Mononuclear cell (primary cell): ENCODE measurements around the gene TTN. TPM values are rescaled to one million over a fixed set of nuclear protein-coding genes. Genes with fewer than 3 reads are reported as not detected.

Experiments
- H3K27me3 ChIP-seq: 2 replicates; pipeline ENCODE4 v1.6.0; 2011; ENCODE audit warnings: low read length, control low read depth; ENCODE audit not compliant: insufficient read depth
- H3K4me1 ChIP-seq: 2 replicates; pipeline ENCODE4 v1.5.1; 2011; ENCODE audit warnings: mild to moderate bottlenecking, low read length, control low read depth; ENCODE audit not compliant: insufficient read depth
- H3K4me3 ChIP-seq: 2 replicates; pipeline ENCODE4 v1.5.1; 2011; ENCODE audit warnings: mild to moderate bottlenecking, low read length, moderate library complexity
- H3K9me3 ChIP-seq: 2 replicates; pipeline ENCODE4 v1.5.1; 2011; ENCODE audit warnings: low read depth, mild to moderate bottlenecking, control low read depth, low read length
- total RNA-seq: library from RNA; depleted of rRNA; stranded (reverse); fragments of >200 nt; gene quantifications from one replicate; pipeline ENCODE4 v1.2.3, GENCODE V29; 2012

TTN gene
- total RNA-seq, 1 donor, result 47.6 TPM

DNA sequence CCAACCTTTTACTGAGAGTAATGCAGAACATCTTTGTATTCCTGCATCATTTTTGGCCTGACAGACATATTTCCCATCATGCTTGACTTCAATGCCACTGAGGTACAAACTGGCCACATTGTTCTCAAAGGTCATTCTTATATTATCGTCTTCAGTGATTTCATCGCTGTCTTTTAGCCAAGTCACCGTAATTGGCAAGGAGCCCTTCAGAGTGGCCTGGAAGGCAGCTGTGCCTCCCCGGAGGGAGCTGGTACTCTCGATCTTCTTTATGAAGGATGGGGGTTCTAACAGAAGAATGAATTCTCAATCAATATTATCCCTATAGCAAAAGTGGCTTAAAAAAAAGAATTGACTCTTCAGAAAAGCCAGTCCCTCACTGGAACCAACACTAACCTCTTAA is 75.9 kb downstream of the TTN start:
- H3K4me3 ChIP-seq, result no peak overlapping the region
- H3K27me3 ChIP-seq, result no peaks in the 10 kb centered on the region
- H3K4me1 ChIP-seq, result no peaks in the 10 kb centered on the region
- H3K9me3 ChIP-seq, result no peaks in the 10 kb centered on the region

DNA sequence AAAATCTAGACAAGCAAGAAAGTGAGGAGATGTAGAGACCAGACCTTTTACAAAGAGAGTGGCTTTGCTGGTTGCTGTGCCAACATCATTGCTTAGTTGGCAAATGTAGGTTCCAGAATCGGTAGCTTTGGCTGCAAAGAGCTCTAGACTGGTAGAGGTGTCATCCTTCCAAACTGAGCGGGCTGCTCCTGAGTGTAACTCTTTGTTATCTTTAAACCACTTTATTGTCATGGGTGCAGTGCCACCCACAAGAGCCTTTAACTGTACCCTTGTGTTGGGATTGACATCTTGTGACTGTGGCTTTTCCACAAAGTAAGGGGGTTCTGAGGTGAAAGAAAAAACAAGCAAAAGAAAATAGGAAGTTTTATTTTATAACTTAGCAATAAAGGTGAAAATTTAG is 77.2 kb downstream of the TTN start:
- H3K27me3 ChIP-seq, result no peaks in the 10 kb centered on the region
- no peak overlapping the region for H3K4me3 ChIP-seq
- H3K9me3 ChIP-seq, result no peaks in the 10 kb centered on the region
- H3K4me1 ChIP-seq, result no peaks in the 10 kb centered on the region

DNA sequence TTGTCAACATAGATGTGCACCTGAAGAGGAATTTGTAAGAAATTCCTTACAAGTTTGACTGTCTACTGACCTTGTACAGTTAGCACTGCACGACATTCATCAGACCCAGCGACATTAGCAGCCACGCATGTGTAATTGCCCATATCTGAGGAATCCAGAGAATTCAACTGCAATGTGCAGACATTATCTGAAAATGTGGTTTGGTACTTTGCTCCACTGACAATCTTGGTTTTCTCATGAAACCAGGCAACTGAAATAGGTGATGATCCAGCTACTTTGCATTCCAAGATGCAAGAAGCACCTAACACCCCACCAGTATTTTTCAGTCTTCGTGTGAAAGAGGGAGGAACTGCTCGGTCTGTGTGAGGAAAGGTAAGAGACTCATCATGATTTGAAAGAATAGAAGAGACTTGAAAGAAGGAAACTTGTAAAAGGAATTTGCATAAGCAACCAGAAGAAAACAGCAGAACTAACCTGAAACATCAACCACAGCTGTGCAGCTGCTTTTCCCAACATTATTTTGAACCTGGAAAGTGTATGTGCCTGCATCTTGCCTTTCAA is 83.4 kb downstream of the TTN start:
- no peak overlapping the region for H3K4me3 ChIP-seq
- no peaks in the 10 kb centered on the region for H3K4me1 ChIP-seq
- no peaks in the 10 kb centered on the region for H3K27me3 ChIP-seq
- no peaks in the 10 kb centered on the region for H3K9me3 ChIP-seq

DNA sequence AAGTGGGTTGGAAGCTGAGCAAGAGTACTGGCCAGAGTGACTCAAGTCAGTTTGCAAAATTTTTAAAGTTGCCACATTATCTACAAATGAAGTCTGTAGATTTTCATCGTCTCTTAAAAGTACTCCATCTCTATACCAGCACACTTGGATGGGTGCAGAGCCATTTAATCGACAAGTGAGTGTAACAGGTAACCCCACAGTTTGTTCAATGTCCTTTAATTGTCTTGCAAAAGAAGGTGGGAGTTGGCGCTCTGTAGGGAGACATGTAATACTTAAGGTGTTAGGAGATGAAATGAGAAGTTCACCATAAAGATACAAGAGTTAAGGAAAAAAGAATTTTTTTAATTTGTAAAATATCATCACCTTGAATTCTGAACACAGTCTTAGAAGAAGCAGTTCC is 84.9 kb downstream of the TTN start:
- Histone ChIP-seq H3K4me3 (no peak overlapping the region), H3K4me1 (no peaks in the 10 kb centered on the region), H3K9me3 (no peaks in the 10 kb centered on the region), H3K27me3 (no peaks in the 10 kb centered on the region)

DNA sequence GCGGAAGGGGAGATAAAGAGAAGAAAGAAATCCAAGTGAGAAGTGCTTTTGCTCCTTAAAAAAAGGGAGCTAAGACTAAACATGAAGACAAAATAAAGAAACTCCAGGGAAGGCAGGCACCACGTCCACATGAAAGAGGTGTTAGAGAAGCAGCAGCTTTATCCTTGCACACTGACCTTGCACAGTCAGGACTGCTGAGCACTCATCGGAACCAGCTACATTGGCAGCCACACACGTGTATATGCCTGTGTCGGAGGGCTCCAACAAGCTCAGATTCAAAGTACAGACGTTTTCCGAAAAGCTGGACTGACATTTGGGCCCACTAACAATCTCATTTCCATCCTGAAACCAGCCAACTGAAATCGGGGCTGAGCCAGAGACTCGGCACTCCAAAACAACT is 88.2 kb downstream of the TTN start:
- no peaks in the 10 kb centered on the region for H3K4me1 ChIP-seq
- H3K9me3 ChIP-seq, result no peaks in the 10 kb centered on the region
- no peak overlapping the region for H3K4me3 ChIP-seq

DNA sequence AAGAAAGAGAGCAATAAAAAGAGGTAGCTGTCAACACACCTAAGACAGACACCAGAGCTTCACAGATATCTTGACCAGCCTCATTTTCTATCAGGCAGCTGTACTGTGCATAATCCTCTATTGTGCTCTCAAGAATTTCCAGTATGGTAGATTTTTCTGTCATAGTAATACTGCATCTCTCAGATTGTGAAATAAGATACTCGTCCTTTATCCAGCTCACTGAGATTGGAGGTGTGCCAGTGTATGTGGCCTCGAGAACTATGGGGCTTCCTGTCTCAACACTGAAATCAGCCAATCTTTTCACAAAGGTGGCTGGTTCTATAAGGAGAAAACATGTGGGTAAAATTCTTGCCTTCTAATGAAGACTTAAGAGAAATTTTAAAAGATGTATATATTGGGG is 88.9 kb downstream of the TTN start:
- no peaks in the 10 kb centered on the region for H3K9me3 ChIP-seq
- H3K4me3 ChIP-seq, result no peak overlapping the region
- no peaks in the 10 kb centered on the region for H3K27me3 ChIP-seq
- no peaks in the 10 kb centered on the region for H3K4me1 ChIP-seq

More for the DNA sequence above, 88.2 kb downstream of the TTN start:
- no peaks in the 10 kb centered on the region for H3K27me3 ChIP-seq

DNA sequence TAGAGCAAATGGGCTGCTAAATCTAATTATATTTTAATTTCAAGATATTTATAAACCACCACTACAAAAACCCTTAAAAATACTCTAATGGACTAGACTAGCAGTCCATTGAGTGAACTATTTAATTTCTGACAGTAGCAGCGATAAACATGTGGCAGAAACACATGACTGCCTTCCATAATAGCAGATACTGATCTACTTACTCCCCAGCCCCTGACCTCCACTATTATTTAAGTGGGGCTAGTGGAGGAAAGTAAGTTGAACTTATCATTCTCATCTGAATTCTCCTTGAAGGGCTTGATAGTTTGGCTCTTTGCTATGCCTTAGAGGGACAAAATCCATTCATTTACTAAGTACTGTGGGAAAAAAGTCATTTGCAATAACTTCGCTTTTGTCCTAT is 90.8 kb downstream of the TTN start:
- no peaks in the 10 kb centered on the region for H3K27me3 ChIP-seq
- H3K4me3 ChIP-seq, result no peak overlapping the region
- H3K4me1 ChIP-seq, result no peaks in the 10 kb centered on the region
- no peaks in the 10 kb centered on the region for H3K9me3 ChIP-seq

DNA sequence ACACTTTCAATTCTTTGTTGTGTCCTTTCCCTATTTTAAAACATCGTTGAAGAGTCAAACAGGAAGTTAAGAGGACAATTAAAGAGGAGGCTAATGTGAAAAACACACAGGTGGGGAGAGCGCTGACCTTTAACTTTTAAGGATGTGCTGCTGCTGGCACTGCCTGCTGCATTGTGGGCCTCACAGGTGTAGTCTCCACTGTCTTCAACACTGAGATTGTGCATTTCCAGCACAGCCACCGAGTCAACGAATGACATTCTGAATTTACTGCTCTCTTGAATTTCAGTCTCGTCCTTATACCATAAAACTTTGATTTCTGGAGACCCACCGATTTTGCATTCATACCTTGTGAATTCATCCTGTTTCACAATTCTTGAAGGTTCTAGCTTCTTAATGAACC is 91.9 kb downstream of the TTN start:
- no peaks in the 10 kb centered on the region for H3K9me3 ChIP-seq
- no peaks in the 10 kb centered on the region for H3K4me1 ChIP-seq
- H3K27me3 ChIP-seq, result no peaks in the 10 kb centered on the region
- no peak overlapping the region for H3K4me3 ChIP-seq

DNA sequence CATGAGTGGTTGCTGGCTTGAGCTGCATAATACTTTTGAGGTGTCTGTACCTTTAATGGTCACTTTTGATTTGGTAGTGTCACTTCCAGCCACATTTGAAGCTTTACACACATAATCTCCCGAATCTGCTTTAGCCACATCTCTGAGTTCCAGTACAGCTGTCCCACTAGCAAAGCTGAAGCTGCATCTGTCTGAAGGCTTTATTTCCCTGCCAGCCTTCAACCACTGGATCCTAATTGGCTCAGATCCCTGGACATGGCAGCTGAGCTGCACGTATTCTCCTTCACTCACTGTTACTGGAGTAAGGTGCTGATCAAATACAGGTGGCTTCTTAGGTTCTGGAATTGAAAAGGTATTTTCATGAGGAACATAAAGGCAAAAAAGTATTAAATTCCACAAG is 99.7 kb downstream of the TTN start:
- H3K4me3 ChIP-seq, result no peak overlapping the region
- H3K27me3 ChIP-seq, result no peaks in the 10 kb centered on the region
- no peaks in the 10 kb centered on the region for H3K9me3 ChIP-seq
- H3K4me1 ChIP-seq, result no peaks in the 10 kb centered on the region

DNA sequence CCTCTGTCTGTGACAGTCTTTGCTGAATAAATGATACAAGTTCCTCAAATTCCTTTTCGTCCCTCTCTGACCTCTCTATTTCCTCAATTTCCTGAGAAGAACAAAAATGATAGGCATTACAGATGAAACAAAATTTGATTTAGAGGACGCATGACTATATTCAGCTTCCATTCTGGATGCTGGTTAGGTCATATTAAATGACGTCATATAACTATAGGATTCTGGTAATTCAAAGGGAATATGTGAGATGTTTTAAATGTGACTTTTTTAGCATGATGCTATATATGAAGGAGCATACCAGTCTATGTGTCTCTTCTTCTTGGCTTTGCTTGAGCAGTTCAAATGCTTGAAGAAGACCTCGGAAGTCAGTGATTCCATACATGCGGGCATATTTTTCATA is 102.3 kb downstream of the TTN start:
- H3K9me3 ChIP-seq, result no peaks in the 10 kb centered on the region
- no peak overlapping the region for H3K4me3 ChIP-seq
- no peaks in the 10 kb centered on the region for H3K27me3 ChIP-seq
- H3K4me1 ChIP-seq, result no peaks in the 10 kb centered on the region

DNA sequence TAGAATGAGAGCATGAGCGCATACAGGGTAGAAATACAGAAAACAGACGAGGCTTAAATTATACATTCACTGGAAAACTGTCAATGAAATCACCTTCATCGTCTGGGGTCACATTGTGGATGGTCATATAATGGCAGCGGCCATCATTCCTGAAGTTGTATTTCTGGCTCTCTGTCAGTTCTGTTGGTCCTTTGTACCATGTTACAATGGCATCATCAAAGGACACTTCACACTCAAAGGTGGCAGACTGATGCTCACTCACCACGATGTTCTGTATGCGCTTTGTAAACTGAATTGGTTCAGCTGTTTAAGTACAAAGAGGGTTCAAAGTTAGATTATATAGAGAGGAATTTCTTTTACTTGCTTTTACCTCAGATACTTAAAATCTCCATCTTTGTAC is 104.9 kb downstream of the TTN start:
- no peaks in the 10 kb centered on the region for H3K4me1 ChIP-seq
- no peak overlapping the region for H3K4me3 ChIP-seq
- H3K9me3 ChIP-seq, result no peaks in the 10 kb centered on the region

DNA sequence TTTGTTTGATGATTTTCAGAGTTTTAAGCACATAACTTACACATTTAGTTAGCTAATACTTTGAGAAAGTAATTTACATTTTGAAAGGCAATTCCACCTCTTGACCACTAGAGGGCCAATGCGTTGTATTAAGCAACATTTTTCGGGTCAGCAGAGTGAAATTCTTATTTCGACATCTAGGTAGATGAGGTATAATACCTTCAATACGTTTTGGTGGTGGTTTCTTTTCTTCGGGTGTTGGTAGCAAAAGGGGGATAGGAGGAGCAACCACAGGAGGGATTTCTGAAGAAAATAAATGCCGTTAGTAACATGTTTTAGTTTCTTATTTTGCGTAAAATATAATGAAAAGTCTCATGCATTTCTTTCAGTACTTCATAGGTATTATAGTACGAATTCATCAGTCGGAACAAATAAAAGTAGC is 106.3 kb downstream of the TTN start:
- H3K9me3 ChIP-seq, result no peaks in the 10 kb centered on the region
- H3K27me3 ChIP-seq, result no peaks in the 10 kb centered on the region
- H3K4me3 ChIP-seq, result no peak overlapping the region
- no peaks in the 10 kb centered on the region for H3K4me1 ChIP-seq

More for the DNA sequence above, 104.9 kb downstream of the TTN start:
- H3K27me3 ChIP-seq, result no peaks in the 10 kb centered on the region

DNA sequence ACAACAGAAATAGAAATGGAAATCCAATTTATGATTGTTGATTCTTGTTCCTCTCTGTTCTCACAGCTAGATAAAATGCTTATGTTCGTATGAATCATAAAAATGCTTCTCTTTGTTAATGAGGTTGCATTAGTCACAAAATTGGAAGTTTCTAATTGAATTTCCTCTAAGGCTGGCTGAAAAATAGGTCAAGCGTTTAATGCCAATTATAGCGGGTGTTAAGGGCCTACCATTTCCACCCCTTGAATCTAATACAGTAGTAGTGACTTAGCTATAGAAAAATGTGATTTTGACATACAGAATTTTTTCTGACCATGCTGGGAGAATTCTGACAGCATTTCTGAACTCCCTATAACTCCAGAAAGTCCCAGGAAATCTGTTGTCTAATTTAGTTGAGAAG is 107.1 kb downstream of the TTN start:
- H3K4me1 ChIP-seq, result no peaks in the 10 kb centered on the region
- H3K9me3 ChIP-seq, result no peaks in the 10 kb centered on the region
- no peak overlapping the region for H3K4me3 ChIP-seq
- no peaks in the 10 kb centered on the region for H3K27me3 ChIP-seq

DNA sequence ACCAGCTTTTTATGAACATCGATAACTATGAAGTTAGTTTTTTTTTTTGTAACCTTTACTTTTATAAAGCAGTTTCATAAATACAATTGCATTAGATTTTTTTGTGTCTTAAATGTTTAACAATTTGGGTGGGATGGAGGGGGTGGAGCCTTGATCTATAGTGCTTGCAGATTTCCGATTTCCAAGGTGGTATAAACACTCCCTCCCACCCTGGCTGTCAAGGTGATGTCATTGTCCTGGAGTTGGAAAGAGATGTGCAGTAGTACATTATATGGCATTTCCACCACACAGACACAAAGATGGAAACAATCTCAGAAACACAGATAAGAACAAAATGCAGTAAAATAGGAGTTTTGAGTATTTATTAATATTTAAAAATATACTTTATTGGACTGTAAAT is 114.4 kb downstream of the TTN start:
- no peak overlapping the region for H3K4me3 ChIP-seq
- H3K4me1 ChIP-seq, result no peaks in the 10 kb centered on the region
- no peaks in the 10 kb centered on the region for H3K27me3 ChIP-seq
- no peaks in the 10 kb centered on the region for H3K9me3 ChIP-seq

DNA sequence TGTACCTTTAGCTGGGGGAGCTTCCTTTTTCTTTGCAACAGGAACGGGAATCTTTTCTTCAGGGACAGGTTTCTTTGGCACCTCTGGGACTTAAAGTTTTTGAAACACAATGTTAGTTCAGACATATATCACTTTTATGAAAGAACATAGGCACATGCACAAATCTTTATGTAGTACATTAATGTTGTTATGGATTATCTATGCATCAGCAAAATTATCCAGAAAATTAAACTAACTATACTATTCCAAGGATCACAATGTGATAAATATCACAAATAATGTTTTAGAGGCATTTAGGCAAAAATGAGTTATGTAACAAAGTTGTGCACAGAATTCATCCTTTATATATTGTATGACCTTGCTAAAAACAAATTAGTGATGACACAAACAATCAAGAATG is 117.4 kb downstream of the TTN start:
- H3K27me3 ChIP-seq, result no peaks in the 10 kb centered on the region
- no peaks in the 10 kb centered on the region for H3K9me3 ChIP-seq
- H3K4me3 ChIP-seq, result no peak overlapping the region
- H3K4me1 ChIP-seq, result no peaks in the 10 kb centered on the region

DNA sequence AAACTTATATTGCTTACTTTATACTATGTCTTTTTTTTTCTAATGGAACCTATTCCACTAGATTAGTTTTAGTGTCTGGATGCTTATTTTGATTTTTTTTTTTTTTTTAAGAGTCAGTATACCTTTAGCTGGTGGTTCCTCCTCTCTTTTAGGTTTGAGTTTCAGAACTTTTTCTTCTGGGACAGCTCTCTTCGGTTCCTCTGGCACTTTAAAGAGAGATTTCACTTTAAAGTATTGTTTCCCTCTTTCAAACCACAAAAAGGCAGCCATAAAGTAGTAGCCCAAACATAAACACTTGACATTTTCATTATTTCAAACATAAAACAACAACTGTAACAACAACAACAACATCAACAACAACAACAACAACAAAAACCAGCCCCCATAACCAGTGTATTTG is 123.3 kb downstream of the TTN start:
- no peaks in the 10 kb centered on the region for H3K9me3 ChIP-seq
- no peaks in the 10 kb centered on the region for H3K4me1 ChIP-seq
- H3K27me3 ChIP-seq, result no peaks in the 10 kb centered on the region
- no peak overlapping the region for H3K4me3 ChIP-seq

DNA sequence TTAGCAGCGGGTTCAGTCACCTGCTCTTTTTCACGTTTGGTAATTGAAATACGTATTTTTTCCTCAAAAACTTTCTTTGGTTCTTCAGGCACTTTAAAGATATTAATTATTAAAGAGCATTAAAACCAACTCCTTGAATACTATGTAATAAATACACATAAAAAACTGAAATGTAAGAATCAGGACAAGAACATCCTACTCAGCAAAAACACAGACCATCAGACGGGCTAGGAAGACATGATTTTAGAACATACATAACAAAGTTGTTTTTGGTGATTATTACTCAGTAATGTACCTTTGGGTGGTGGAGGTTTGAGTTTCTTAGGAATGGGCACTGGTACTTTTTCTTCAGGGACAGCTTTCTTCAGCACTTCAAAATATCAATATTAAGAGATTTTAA is 126.1 kb downstream of the TTN start:
- H3K27me3 ChIP-seq, result no peaks in the 10 kb centered on the region
- H3K4me1 ChIP-seq, result no peaks in the 10 kb centered on the region
- H3K9me3 ChIP-seq, result no peaks in the 10 kb centered on the region
- no peak overlapping the region for H3K4me3 ChIP-seq
